D341Med (cell line): ENCODE data around the gene SGCE.
"Not testable (repeated sequence)": the region's sequence is repeated elsewhere in the genome, so short reads cannot be mapped to it uniquely, and the experiment has no call there.

ENCODE experiments used
- DNase-seq: peaks from one replicate; pipeline ENCODE4 v3.0.0; 2012; ENCODE audit warnings: low spot score

The SGCE gene, protein sequence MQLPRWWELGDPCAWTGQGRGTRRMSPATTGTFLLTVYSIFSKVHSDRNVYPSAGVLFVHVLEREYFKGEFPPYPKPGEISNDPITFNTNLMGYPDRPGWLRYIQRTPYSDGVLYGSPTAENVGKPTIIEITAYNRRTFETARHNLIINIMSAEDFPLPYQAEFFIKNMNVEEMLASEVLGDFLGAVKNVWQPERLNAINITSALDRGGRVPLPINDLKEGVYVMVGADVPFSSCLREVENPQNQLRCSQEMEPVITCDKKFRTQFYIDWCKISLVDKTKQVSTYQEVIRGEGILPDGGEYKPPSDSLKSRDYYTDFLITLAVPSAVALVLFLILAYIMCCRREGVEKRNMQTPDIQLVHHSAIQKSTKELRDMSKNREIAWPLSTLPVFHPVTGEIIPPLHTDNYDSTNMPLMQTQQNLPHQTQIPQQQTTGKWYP

GRCh38 chr7:94655848-94656657 is at the start of gene SGCE:
SGCE (minus strand) TSS chr7:94656133; CDS start chr7:94656098, 35 bp downstream.
- peak; percentile 83 for DNase-seq

DNA sequence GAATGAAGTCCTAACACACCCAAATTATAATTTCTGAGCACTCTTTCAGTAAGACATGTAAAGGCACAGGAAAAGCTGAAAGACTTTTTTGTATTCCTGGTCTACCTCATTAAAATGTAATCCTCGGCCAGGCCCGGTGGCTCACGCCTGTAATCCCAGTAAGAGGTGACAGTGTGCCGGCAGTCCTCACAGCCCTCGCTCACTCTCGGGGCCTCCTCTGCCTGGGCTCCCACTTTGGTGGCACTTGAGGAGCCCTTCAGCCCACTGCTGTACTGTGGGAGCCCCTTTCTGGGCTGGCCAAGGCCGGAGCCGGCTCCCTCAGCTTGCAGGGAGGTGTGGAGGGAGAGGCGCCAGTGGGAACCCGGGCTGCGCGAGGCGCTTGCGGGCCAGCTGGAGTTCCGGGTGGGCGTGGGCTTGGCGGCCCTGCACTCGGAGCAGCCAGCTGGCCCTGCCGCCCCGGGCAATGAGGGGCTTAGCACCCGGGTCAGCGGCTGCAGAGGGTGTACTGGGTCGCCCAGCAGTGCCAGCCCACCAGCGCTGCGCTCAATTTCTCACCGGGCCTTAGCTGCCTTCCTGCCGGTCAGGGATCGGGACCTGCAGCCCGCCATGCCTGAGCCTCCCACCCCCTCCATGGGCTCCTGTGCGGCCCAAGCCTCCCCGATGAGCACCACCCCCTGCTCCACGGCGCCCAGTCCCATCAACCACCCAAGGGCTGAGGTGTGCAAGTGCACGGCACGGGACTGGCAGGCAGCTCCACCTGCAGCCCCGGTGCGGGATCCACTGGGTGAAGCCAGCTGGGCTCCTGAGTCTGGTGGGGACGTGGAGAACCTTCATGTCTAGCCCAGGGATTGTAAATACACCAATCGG is 49.5 kb upstream of the SGCE start:
- not testable (repeated sequence) for DNase-seq

DNA sequence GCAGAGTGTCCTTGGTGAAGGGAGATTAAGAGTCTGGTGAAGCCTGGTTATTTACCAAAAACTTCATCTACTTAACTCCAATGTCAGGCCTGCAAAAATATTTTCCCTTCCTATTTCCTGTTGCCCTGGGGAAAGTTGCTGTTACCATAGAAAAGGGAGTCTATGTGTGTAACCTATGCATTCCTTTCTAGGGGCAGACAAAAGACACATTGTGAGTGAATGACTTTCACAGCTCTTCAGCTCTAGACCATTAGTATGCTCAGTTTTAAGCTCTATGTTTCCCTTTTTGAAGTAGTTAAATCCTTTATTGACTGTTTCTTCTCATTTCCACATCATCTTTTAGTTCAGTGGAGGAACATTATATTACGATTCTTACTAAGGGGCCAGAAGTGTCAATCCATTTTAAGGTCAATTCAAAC is 45.6 kb upstream of the SGCE start:
- DNase-seq = no peak

- no peak for DNase-seq
Measured at GRCh38 chr7:94700926-94701554, 45.1 kb upstream of the SGCE start.

- DNase-seq = no peak
Measured at GRCh38 chr7:94698275-94698674, 42.3 kb upstream of the SGCE start.

- no peak for DNase-seq
Measured at GRCh38 chr7:94697035-94697974, 41.4 kb upstream of the SGCE start.

DNA sequence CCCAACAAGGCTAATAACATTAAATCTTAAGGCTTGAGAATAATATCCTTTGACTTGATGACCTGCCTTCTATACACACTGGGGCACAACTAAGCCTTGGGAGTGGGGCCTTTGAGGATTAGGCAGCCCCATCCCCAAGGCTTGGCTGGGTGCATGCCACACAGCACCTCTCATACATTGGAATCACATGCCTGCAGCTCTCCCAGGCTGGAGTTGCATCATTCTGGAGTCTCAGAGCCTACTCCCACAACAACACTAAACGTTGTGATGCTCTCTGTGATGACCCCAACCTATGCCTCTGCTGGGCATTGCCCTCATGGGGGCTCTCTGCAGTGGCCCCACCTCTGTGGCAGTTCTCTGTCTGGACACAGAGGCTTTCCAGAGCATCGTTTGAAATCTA is 31.9 kb upstream of the SGCE start:
- DNase-seq = no peak

DNA sequence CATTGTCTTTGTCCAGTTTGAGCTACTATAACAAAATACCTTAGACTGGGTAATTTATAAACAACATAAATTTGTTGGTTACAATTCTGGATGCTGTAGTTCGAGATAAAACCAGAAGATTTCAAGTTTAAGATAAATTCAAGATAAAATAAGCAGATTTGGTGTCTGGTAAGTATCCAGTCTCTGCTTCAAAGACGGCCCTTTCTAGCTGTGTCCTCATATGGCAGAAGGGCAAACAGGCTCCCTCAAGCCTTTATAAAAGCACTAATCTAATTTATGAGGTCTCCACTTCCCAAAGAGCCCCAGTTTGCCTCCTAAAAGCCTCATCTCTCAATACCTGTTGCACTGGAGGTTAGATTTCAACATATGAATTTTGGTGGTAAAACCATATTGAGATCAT is 31.1 kb upstream of the SGCE start:
- DNase-seq = no peak

GRCh38 chr7:94683066-94683465 is 27.1 kb upstream of the SGCE start:
- DNase-seq = no peak

GRCh38 chr7:94679358-94679757 is 23.4 kb upstream of the SGCE start:
- DNase-seq = no peak

- no peak for DNase-seq
Measured at GRCh38 chr7:94676431-94676830, 20.5 kb upstream of the SGCE start.

DNA sequence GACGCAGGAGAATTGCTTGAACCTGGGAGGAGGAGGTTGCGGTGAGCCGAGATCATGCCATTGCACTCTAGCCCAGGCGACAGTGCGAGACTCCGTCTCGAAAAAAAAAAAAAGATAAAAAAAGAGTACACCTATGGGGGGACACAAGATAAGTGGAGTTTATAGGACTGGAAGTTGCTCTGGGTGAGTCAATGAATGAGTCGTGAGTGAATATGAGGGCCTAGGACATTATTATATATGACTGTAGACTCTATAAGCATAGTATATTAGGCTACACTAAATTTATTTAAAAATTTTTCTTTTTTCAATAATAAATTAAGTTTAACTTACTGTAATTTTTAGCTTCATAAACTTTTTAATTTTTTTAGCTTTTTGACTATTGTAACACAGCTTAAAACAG is 19.4 kb upstream of the SGCE start:
- no peak for DNase-seq

DNA sequence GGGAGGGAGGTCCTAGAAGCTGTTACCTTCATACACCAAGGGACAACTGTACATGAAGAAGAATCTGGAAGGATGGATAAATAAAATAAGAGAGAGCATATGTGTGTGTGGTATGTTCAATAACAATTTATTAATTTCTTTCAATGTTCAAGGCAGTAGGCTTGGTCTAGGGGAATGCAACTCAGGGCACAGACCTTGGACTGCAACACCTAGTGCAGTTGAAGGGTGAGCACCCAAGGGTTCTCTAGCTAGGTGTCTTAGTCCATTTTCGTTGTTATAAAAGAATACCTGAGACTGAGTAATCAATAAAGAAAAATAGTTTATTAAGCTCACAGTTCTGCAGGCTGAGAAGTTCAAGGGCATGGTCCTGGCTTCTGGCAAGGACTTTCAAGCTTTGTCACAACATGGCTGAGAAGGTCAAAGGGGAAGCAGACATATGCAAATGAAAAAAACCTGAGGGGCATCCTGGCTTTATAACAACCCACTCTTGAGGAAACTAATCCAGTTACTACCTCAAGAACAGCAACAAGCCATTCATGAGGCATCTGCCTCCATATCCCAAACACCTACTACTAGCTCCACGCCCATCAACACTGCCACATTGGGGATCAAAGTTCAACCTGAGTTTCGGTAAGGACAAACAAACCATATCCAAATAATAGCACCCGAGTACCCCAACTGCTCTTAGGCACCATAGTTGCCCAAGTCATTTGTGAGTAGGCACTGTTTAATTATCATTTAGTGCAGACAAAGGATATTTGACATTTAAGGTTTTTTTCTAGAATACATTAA is 15.7 kb upstream of the SGCE start:
- DNase-seq = no peak

GRCh38 chr7:94669773-94670495 is 14.0 kb upstream of the SGCE start:
- DNase-seq = no peak

DNA sequence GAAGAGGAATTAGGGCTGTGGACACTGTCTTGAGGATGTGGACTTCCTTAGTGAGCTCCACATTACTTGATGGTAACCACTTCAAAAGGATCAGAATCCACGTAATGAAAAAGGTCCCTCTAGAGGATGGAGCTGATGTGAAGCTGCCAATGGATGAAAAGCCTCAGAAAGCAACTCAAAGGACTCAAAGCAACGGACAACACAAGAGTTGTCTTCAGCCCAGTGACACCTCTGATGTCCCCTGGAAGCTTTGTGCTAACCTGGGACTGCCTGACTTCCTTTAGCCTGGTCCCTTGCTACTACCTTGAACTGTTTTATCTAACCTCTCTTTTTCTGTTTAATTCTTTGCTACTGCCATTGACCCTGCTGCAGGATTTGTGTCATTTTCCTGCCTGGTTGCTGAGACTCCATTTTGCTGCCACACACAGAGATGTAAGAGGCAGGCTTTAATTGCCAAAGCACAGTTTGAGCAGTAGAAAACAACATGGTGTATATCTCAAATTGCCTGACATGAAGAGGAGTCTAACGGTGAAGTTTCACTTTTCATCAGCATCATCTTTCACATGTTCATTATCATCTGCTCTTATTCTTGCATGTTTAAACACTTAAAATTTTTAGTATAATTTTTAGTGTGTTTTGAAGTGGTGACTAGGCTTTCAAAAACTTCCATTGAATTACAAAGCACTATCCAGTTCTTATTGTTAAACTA is 11.1 kb upstream of the SGCE start:
- no peak for DNase-seq

DNA sequence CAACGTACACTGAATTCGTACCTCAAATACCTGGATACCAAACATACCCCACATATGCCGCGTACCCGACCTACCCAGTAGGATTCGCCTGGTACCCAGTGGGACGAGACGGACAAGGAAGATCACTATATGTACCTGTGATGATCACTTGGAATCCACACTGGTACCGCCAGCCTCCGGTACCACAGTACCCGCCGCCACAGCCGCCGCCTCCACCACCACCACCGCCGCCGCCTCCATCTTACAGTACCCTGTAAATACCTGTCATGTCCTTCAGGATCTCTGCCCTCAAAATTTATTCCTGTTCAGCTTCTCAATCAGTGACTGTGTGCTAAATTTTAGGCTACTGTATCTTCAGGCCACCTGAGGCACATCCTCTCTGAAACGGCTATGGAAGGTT is 9.5 kb upstream of the SGCE start:
- DNase-seq = no peak

DNA sequence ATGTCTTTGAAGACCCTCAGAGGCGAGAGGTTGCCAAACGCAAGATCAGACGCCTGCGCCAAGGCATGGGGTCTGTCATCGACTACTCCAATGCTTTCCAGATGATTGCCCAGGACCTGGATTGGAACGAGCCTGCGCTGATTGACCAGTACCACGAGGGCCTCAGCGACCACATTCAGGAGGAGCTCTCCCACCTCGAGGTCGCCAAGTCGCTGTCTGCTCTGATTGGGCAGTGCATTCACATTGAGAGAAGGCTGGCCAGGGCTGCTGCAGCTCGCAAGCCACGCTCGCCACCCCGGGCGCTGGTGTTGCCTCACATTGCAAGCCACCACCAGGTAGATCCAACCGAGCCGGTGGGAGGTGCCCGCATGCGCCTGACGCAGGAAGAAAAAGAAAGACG is 8.1 kb upstream of the SGCE start:
- no peak for DNase-seq

DNA sequence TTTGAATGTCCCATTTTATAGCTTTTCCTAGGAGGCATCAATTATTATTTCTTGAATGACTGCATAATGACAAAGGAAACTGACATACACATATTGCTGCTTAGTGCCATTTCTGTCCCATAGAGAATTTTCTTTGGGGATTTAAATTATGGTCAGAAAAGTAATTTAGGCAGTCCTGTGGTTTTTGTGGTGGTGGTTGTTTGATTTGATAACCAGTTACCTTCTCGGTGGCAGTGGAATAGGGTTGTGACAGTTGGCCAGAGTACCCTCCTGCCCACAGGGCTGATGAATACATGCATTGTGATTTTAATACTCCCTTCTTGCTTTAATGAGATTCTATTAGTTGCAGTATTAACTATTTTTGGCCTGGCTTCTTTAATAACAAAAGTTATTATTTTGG is 6.6 kb upstream of the SGCE start:
- DNase-seq = no peak

GRCh38 chr7:94660006-94660405 is 4.1 kb upstream of the SGCE start:
- DNase-seq = no peak
